HG03097 (cell line): ENCODE data around the gene KLHDC1.
"Not testable (repeated sequence)": the region's sequence is repeated elsewhere in the genome, so short reads cannot be mapped to it uniquely, and the experiment has no call there.

ENCODE experiments used
- ATAC-seq: cut with Tn5 transposase; IDR thresholded peaks from one replicate; pipeline ENCODE4 v1.9.1; 2021; ENCODE audit not compliant: unreplicated experiment, low FRiP score

KLHDC1 gene

DNA sequence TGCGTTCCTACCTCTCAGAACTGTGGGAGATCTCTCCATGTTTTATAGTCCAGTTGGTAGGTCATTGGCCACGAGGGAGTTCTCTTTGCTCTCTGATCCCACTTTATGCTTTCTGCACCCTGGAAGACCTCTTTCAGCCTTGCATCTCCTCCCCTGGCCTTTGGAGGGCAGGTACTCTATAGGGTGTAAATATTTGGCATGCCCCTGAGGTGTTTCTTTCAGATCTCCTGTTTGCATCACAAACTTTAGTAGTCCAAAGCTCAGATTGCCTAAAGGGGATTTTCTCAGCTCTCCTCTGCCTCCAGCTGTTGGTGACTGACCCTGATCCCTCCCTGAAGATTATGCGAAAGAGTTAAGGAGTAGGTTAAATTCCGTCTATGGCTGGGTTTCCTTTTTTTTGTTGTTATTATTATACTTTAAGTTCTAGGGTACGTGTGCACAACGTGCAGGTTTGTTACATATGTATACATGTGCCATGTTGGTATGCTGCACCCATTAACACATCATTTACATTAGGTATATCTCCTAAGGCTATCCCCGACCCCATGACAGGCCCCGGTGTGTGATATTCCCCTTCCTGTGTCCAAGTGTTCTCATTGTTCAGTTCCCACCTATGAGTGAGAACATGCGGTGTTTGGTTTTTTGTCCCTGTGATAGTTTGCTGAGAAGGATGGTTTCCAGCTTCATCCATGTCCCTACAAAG, 29.0 kb downstream of the KLHDC1 start:
- ATAC-seq: not testable (repeated sequence)

DNA sequence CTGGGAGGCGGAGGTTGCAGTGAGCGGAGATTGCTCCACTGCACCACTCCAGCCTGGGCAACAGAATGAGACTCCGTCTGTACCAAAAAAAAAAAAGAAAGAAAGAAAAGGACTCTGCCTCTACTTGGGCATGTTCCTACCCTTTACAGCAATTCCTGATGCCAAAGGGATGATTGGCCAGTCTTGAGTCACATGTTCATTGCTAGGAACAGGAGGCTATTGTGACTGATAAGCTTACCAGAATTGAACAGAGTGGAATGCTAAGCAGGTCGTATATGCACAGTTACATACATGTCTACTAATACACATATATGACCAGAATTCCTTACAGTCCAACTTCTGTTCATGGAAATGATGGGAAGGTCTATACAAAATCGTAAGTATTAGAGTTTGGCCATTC, 34.3 kb downstream of the KLHDC1 start:
- ATAC-seq: no peak

GRCh38 chr14:49732896-49733295, 40.0 kb downstream of the KLHDC1 start:
- no peak for ATAC-seq

GRCh38 chr14:49733836-49734235, 40.9 kb downstream of the KLHDC1 start:
- no peak for ATAC-seq

GRCh38 chr14:49735669-49736068, 42.7 kb downstream of the KLHDC1 start:
- not testable (repeated sequence) for ATAC-seq

GRCh38 chr14:49745191-49745590, 52.3 kb downstream of the KLHDC1 start:
- ATAC-seq: no peak

DNA sequence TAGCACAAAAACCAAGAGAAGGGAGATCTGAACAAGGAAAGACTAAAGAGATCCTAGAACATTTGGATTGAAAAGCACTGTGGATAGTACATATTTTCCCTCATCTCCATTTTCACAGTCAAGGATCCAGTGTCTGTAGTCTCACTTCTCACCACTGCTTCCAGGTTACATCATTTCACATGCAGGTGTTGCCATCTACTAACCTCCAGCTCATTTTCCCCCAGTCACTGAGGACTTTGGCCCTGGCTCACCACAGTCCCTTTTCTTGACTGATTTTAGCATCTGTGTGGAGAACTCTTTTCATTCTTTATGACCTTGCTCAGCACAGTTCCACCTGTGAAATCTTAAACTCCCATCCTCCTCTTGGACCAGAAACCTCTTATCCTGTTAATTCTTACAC, 53.6 kb downstream of the KLHDC1 start:
- ATAC-seq: not testable (repeated sequence)

- no peak for ATAC-seq
These were observed 61.7 kb downstream of the KLHDC1 start for GRCh38 chr14:49754570-49755097.

DNA sequence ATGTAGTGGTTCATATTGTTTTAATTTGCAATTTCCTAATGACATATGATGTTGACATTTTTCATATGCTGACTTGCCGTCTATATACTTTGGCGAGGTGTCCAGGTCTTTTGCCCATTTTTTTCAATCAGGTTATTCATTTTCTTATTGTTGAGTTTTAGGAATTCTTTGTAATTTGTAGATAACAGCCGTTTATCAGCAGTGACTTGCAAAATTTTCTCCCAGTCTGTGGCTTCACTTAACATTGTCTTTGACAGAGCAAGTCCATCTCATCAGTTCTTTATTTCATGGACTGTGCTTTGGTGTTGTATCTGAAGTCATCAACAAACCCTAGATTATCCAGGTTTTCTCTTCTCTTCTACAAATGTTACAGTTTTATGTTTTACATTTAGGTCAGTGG, 62.5 kb downstream of the KLHDC1 start:
- ATAC-seq: no peak

DNA sequence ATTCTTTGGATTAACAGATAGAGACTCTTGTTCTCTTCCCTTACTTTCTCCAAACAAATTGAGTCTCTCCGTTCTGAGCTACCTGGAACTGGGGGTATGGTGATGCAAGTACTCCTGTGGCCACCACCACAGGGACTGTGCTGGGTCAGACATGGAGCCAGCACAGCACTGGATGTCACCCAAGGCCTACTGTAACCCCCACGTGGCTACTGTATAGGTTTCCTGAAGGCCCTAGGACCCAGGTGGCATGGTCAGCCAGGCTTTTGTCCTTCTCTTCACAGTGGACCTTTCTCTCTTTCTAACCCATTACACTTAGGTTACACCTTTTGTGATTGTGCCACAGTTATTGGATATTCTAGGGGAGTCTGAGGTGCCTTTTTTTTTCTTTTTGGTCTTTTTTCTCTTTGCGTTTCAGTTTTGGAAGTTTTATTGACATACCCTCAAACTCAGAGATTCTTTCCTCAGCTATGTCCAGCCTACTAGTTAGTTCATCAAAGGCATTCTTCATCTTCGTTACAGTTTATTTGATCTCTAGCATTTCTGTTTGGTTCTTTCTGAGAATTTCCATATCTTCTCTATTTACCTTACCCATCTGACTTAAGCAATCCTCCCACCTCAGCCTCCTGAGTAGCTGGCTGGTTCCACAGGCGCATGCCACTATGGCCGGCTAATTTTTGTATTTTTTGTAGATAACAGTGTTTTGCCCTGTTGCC, 69.1 kb downstream of the KLHDC1 start:
- no peak for ATAC-seq

DNA sequence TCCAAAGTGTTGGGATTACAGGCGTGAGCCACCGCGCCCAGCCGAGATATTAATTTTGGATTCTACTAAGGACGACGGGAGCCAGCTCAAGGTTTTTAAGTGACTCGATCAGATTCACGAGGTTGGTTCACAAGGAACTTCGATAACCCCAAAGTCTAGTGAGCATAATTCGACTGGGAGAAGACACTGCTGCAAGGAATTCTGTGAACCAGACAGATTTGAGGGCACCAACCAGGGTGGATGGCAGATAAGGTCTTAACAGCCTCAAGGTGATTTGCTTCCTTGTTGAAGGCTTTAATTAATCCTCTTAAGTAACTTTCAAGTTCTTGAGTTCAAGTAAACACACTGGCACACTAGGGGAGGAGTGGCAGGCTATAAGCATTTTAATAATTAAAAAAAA, 73.9 kb downstream of the KLHDC1 start:
- no peak for ATAC-seq

DNA sequence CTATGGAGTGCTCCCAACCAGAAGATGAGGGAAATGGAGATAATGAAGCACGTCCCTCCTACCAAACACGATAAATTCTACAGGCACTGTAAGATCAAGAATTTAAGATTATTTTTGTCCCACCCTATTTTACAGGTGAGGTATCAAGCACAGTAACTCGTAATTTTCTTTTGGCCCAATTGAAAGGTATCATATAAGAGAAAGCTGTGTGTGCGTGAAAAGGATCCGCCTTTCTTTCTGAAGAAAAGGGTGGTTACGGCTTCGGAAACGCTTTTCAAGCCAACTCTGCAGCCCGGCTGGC, 74.3 kb downstream of the KLHDC1 start:
- ATAC-seq: no peak

DNA sequence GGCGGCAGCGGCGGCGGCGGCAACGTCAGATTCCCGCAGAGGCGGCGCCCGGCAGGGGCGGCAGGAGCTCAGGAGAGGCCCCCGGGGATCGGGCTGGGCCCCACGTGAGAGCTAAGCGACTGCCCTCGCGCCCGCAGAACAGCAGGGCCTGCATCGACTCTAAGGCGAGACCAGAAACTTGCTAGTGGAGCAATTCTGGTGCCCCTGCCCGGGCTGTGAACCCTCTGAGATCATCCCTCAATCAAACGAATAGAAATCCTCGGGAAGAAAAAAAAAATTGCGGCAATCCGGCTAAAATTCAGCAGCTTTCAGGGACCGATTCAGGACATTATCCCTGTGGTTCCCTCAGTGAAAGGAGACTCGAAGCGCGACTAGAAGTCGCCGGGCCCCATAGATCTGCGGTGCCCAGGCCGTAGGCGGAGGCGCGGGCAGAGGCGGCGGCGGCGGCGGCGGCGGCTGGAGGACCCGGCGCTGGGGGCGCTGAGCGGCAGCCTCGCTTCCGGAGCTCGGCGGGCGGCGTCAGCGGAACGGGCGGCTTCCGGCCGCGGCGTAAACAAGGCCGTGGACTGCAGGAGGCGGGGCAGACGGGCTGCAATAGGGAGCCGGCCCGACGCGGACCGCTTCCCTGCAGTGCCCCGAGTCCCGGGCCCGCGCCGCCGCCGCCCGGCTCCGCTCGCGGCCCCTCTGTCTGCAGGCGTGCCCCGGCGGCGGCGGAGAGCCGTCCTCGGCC, 74.8 kb downstream of the KLHDC1 start, which contains the start of gene KLHDC2:
Gene KLHDC2 (plus strand): TSS at position 583 of the 730 bp plus-strand sequence. CDS start 316 bp downstream, outside the sequence.
- peak; percentile 90 for ATAC-seq

GRCh38 chr14:49768301-49769121, 75.6 kb downstream of the KLHDC1 start:
- ATAC-seq: peak; percentile 28

DNA sequence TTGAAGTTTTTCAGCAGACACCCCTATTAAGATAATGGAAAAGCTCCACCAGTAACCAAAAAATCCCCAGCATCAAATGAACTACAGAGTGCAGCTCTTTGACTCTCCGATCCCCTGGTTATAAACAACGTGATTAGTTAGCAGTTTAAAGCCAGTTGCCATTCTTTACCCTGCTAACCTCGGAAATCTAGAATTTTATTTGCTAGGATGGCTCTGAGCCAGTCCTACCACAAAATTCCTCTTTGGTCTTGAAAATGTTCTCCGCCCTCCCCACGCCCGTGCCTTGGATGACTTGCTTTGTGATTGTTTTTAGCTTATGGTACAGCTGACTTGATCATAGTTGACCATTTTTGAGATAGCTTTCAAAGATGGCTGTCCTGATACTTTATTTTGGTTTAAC, 76.3 kb downstream of the KLHDC1 start:
- ATAC-seq: no peak

GRCh38 chr14:49769581-49770211, 76.8 kb downstream of the KLHDC1 start:
- ATAC-seq: no peak

GRCh38 chr14:49770212-49770817, 77.4 kb downstream of the KLHDC1 start:
- ATAC-seq: no peak

DNA sequence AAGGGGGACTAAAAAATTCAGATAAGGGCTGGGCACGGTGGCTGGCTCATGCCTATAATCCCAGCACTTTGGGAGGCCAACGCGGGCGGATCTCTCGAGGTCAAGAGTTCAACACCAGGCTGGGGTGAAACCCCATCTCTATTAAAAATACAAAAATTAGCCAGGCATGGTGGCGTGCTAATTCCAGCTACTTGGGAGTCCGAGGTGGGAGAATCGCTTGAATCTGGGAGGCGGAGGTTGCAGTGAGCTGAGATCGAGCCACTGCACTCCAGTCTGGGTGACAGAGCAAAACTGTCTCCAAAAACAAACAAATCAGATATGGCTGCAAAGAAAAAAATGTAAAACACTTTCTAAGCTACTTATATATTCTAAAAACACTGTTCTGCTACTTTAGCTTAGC, 78.8 kb downstream of the KLHDC1 start:
- not testable (repeated sequence) for ATAC-seq

- ATAC-seq: no peak
These were observed 81.2 kb downstream of the KLHDC1 start for GRCh38 chr14:49774106-49774505.

DNA sequence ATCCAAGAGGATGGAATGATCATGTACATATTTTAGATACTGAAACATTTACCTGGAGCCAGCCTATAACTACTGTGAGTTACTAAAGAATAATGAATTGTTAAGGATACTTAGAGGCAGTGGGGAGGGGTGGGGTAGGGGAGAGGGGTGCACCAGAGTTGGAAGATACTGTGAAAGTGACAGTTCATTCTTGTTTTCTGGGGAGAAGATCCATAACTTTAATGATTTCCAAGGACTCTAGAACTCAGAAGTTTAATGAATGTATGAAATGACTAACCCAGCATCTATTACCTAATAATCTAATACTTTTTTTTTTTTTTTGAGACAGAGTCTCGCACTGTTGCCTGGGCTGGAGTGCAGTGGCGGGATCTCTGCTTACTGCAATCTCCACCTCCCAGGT, 85.5 kb downstream of the KLHDC1 start:
- ATAC-seq: no peak
